IMR-90 (cell line): ENCODE data around the gene CAP2. TPM values are rescaled to one million over a fixed set of nuclear protein-coding genes. Genes with fewer than 3 reads are reported as not detected.

Source experiments
- ATAC-seq: fragments of 200-7000 bp; cut with Tn5 transposase; 2 replicates; pipeline ENCODE4 v1.9.1; 2020; ENCODE audit warnings: low read depth, mild to moderate bottlenecking, moderate library complexity
- BruUV-seq: library from RNA; stranded (reverse); fragments of 400-500 nt; replicated peaks from 2 replicates; lab custom pipeline; 2021; lab: Mats Ljungman, UMichigan
- CTCF ChIA-PET: fragments of 300-600 bp; formaldehyde crosslinking; extraction: SDS; loops from one replicate; lab custom pipeline; 2021; ENCODE audit warnings: antibody characterized with exemption; lab: Yijun Ruan, JAX
- POLR2A ChIA-PET: fragments of 300-600 bp; sonication (Branson Sonifier 250); formaldehyde crosslinking; loops from one replicate; lab custom pipeline; 2022; ENCODE audit warnings: antibody characterized with exemption; ENCODE audit not compliant: unreplicated experiment; lab: Charles Lee
- DNase-seq: peaks from one replicate; pipeline ENCODE4 v3.0.0; 2013
- H2AFZ ChIP-seq: replicated peaks from 2 replicates; pipeline ENCODE3; 2013; ENCODE audit warnings: low read length, mild to moderate bottlenecking; ENCODE audit not compliant: poor library complexity
- H2AK5ac ChIP-seq: 2 replicates; pipeline ENCODE4 v1.6.1; 2013; ENCODE audit warnings: low read depth, low read length, inconsistent platforms
- H2AK9ac ChIP-seq: replicated peaks from 2 replicates; pipeline ENCODE3; 2013; ENCODE audit warnings: mild to moderate bottlenecking, low read depth, low read length, moderate library complexity; ENCODE audit not compliant: poor library complexity
- H2BK120ac ChIP-seq: 2 replicates; pipeline ENCODE4 v1.6.1; 2013; ENCODE audit warnings: low read depth, low read length, inconsistent platforms
- H2BK15ac ChIP-seq: 3 replicates; pipeline ENCODE4 v1.6.1; 2013; ENCODE audit warnings: low read depth, low read length, inconsistent platforms
- H2BK20ac ChIP-seq: 2 replicates; pipeline ENCODE4 v1.6.1; 2013; ENCODE audit warnings: low read depth, mild to moderate bottlenecking, inconsistent platforms, low read length, moderate library complexity
- H2BK5ac ChIP-seq: 2 replicates; pipeline ENCODE4 v1.6.1; 2013; ENCODE audit warnings: mild to moderate bottlenecking, low read depth, low read length, inconsistent platforms; ENCODE audit not compliant: poor library complexity, severe bottlenecking
- H3K14ac ChIP-seq: replicated peaks from 2 replicates; pipeline ENCODE4 v1.6.1; 2013; ENCODE audit warnings: low read depth, low read length, inconsistent platforms
- H3K18ac ChIP-seq: 2 replicates; pipeline ENCODE4 v1.6.1; 2013; ENCODE audit warnings: low read depth, low read length, control low read depth
- H3K23ac ChIP-seq: 2 replicates; pipeline ENCODE4 v1.6.1; 2013; ENCODE audit warnings: low read depth, low read length, inconsistent platforms
- H3K27ac ChIP-seq: 2 replicates; pipeline ENCODE4 v1.5.1; 2013; ENCODE audit warnings: mild to moderate bottlenecking, control low read depth, low read length; ENCODE audit not compliant: insufficient read depth
- H3K27me3 ChIP-seq: 2 replicates; pipeline ENCODE4 v1.6.1; 2013; ENCODE audit warnings: low read length; ENCODE audit not compliant: control insufficient read depth, insufficient read depth
- H3K36me3 ChIP-seq: 2 replicates; pipeline ENCODE4 v1.6.1; 2013; ENCODE audit warnings: low read length, mixed read lengths; ENCODE audit not compliant: control insufficient read depth, insufficient read depth
- H3K4ac ChIP-seq: 2 replicates; pipeline ENCODE4 v1.6.1; 2013; ENCODE audit warnings: low read depth, low read length, inconsistent platforms
- H3K4me1 ChIP-seq: 2 replicates; pipeline ENCODE4 v1.6.1; 2013; ENCODE audit warnings: low read length, mixed read lengths; ENCODE audit not compliant: control insufficient read depth, insufficient read depth
- H3K4me2 ChIP-seq: 2 replicates; pipeline ENCODE4 v1.6.1; 2013; ENCODE audit warnings: low read depth, mild to moderate bottlenecking, control low read depth, low read length, moderate library complexity
- H3K4me3 ChIP-seq: 2 replicates; pipeline ENCODE4 v1.5.1; 2013; ENCODE audit warnings: low read depth, mild to moderate bottlenecking, control low read depth, low read length, moderate library complexity; ENCODE audit not compliant: insufficient read depth
- H3K56ac ChIP-seq: 2 replicates; pipeline ENCODE4 v1.6.1; 2013; ENCODE audit warnings: low read length, inconsistent platforms; ENCODE audit not compliant: insufficient read depth; ENCODE audit errors: extremely low read depth
- H3K79me1 ChIP-seq, 2 experiments: 2 replicates each; pipeline ENCODE4 v1.6.1; 2013; ENCODE audit warnings: low read length in 2 of 2, inconsistent platforms in 1 of 2, low read depth in 1 of 2
- H3K9ac ChIP-seq: 2 replicates; pipeline ENCODE4 v1.6.1; 2013; ENCODE audit warnings: low read depth, low read length, control low read depth
- H3K9me1 ChIP-seq: 2 replicates; pipeline ENCODE4 v1.6.1; 2013; ENCODE audit warnings: low read length, inconsistent platforms; ENCODE audit not compliant: insufficient read depth
- H3K9me3 ChIP-seq: 2 replicates; pipeline ENCODE4 v1.6.1; 2013; ENCODE audit warnings: low read length; ENCODE audit not compliant: control insufficient read depth, insufficient read depth
- H4K20me1 ChIP-seq: 2 replicates; pipeline ENCODE4 v1.6.1; 2013; ENCODE audit warnings: low read length, inconsistent platforms; ENCODE audit not compliant: insufficient read depth
- H4K5ac ChIP-seq: 2 replicates; pipeline ENCODE4 v1.6.1; 2013; ENCODE audit warnings: mild to moderate bottlenecking, low read depth, low read length, control low read depth
- H4K8ac ChIP-seq, 2 experiments: 2 replicates each; pipeline ENCODE4 v1.6.1; 2013; ENCODE audit warnings: low read depth in 2 of 2, low read length in 2 of 2, control low read depth in 1 of 2, inconsistent platforms in 1 of 2
- H4K91ac ChIP-seq: 2 replicates; pipeline ENCODE4 v1.6.1; 2013; ENCODE audit warnings: low read depth, low read length, inconsistent platforms; ENCODE audit not compliant: insufficient read depth
- CEBPB ChIP-seq: IDR thresholded peaks from 2 replicates; pipeline ENCODE4 v1.6.1; 2012; ENCODE audit warnings: low read depth, low read length, improper control_type of control experiment
- RCOR1 ChIP-seq: IDR thresholded peaks from 2 replicates; pipeline ENCODE4 v1.6.1; 2012; ENCODE audit warnings: mild to moderate bottlenecking, low read length, improper control_type of control experiment; ENCODE audit not compliant: insufficient replicate concordance
- SMC3 ChIP-seq: fragments of 150-350 bp; IDR thresholded peaks from 2 replicates; pipeline ENCODE4 v1.6.1; 2016; ENCODE audit warnings: low read depth, mild to moderate bottlenecking, antibody characterized with exemption, low read length, moderate library complexity
- WGBS, 2 experiments: methylation state at CpG; one replicate each; pipeline versions ENCODE4 v1.1.5 to v1.1.7; 2013; ENCODE audit warnings: missing lambda C conversion rate in 2 of 2; ENCODE audit not compliant: insufficient read length in 1 of 2; ENCODE audit errors: extremely low coverage in 2 of 2; 5-methylcytosine and 5-hydroxymethylcytosine counted together
- dilution Hi-C: fragments of 300-500 bp; cut with HindIII; formaldehyde crosslinking; loops from one replicate; pipeline ENCODE4 v1.14.3; 2018; ENCODE audit warnings: low sequenced_read_pairs; ENCODE audit not compliant: unreplicated experiment
- in situ Hi-C: fragments of 300-500 bp; cut with MboI; formaldehyde crosslinking; loops from 3 replicates; pipeline ENCODE4 v1.14.3; 2019; ENCODE audit warnings: low sequenced_read_pairs, inconsistent platforms, mixed read lengths
- intact Hi-C: fragments of 100-400 bp; cut with micrococcal nuclease; formaldehyde crosslinking; loops from 2 replicates; pipeline ENCODE4 v1.10.0; 2022
- polyA plus RNA-seq, 3 experiments: library from polyadenylated mRNA; depleted of rRNA; stranded (reverse); fragments of >200 nt; gene quantifications; 2 replicates each; pipeline ENCODE4 v1.2.3, GENCODE V29; 2012; ENCODE audit warnings: low replicate concordance in 1 of 3
- total RNA-seq: library from RNA; depleted of rRNA; stranded (reverse); fragments of >200 nt; gene quantifications from 2 replicates; pipeline ENCODE4 v1.2.3, GENCODE V29; 2012

Gene CAP2
- total and polyA plus RNA-seq, 2 of the 4 experiments (the other 2 are of a cell fraction), result 14.5 to 27.5 TPM

- intact Hi-C loops, result no loop called here
- peaks cover 2% of the 10 kb centered on the region; the same call in 1 of the 2 replicates for H3K36me3 ChIP-seq
- H3K9me1 ChIP-seq, result peaks cover 6% of the 10 kb centered on the region; the same call in 1 of the 2 replicates
- H3K4me3 ChIP-seq, result no peak overlapping the region
- in situ Hi-C loops, result no loop called here
- no peak overlapping the region for H4K91ac ChIP-seq
- no TSS peak for BruUV-seq
- no peak overlapping the region for H3K9ac ChIP-seq
- dilution Hi-C loops, result no loop called here
- peaks cover 4% of the 10 kb centered on the region; the same call in 1 of the 2 replicates for H4K20me1 ChIP-seq
- H4K8ac ChIP-seq, result no peak overlapping the region
- H3K14ac ChIP-seq, result no peak overlapping the region
- H4K5ac ChIP-seq, result no peak overlapping the region
- H3K18ac ChIP-seq, result no peak overlapping the region
- CTCF ChIA-PET, result interaction anchor here (0.6 kb wide), 1 partner anchor 88 kb away, joined by 3 read pairs; no protein-coding TSS in a partner anchor
- H3K4me1 ChIP-seq, result peaks cover 10% of the 10 kb centered on the region
- TF ChIP-seq CEBPB, result peak; percentile 83
- TF ChIP-seq SMC3, result no peak
- no peak for TF ChIP-seq RCOR1
- no peaks in the 10 kb centered on the region for H3K27me3 ChIP-seq
- no peak overlapping the region for H2BK120ac ChIP-seq
- WGBS, 2 experiments, result no CpG with 5 or more reads among the region's 3 CpGs
- H3K56ac ChIP-seq, result no peak overlapping the region
- H3K4ac ChIP-seq, result no peak overlapping the region
- no peak overlapping the region for H2AK5ac ChIP-seq
- peaks cover 0 to 16% of the 10 kb centered on the region in 2 experiments; a peak in 3 of 4 replicates for H3K79me1 ChIP-seq
- H3K27ac ChIP-seq, result no peak overlapping the region
- H2BK15ac ChIP-seq, result no peak overlapping the region
- ATAC-seq (peak; percentile 35), DNase-seq (peak; percentile 77)
- no peak overlapping the region for H2BK5ac ChIP-seq
- H2BK20ac ChIP-seq, result no peak overlapping the region
- H2AFZ ChIP-seq, result no peak overlapping the region
- POLR2A ChIA-PET, result no interaction called here
- H3K23ac ChIP-seq, result no peak overlapping the region
- no peak overlapping the region for H3K4me2 ChIP-seq
- H2AK9ac ChIP-seq, result no peak overlapping the region
- peaks cover 6% of the 10 kb centered on the region for H3K9me3 ChIP-seq
These were observed 77.5 kb downstream of the CAP2 start for GRCh38 chr6:17470938-17471327.
